ENCODE measurements around the gene ADAMTS4. TPM values are rescaled to one million over a fixed set of nuclear protein-coding genes. Genes with fewer than 3 reads are reported as not detected.
A peak's percentile ranks its signal among the peaks of the same experiment; 100 is the strongest.

ADAMTS4 gene
- polyA plus RNA-seq, 2 donors: 0.82 to 1.1 TPM

DNA sequence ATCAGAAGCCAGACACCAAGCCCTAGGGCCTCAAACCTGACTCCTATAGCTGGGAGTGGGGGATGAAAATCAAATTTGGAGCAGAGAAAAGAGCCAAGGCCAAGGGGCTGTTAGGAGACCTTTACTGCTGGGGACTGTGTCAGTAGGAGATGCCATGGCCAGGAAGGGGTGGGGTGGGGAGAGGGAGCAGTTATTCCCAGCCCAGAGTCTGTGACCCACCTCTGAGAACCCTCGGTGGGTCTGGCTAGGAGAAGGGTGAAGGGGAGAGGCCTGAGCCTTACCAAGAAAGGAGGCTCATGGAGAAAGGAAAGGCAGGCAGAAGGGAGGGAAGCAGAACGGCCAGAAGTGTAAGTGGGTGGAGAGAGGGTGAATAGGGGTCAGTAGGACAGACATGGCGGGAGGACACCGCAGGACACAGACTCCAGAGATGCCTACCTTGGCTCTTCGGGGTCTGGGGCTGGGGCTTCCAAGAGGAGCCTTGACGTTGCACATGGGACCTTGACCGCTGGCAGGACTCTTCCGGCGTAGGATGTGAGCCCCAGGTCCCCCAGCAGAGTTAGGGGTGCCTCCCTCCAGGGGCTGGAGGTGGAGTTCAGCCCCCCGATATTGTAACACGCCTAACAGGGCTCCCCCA is 1.2 kb downstream of the ADAMTS4 start:
- Histone ChIP-seq H3K36me3 (ENCODE audit: control insufficient read depth in 2 of 2, insufficient read depth in 2 of 2, low read length in 1 of 2) (peaks cover 0 to 5% of the 10 kb centered on the region in 2 donors), H3K4me1 (ENCODE audit: control insufficient read depth in 2 of 2, insufficient read depth in 2 of 2, low read length in 1 of 2) (peaks cover 5 to 25% of the 10 kb centered on the region in 2 donors), H3K27ac (ENCODE audit: low read depth in 2 of 2, low read length in 1 of 2) (peak overlapping the region; percentile 71 to 100), H3K27me3 (ENCODE audit: control insufficient read depth in 1 of 2, insufficient read depth in 2 of 2, low read length in 2 of 2) (no peaks in the 10 kb centered on the region), H3K9me3 (ENCODE audit: control insufficient read depth in 2 of 2, insufficient read depth in 1 of 2, low read depth in 1 of 2, low read length in 1 of 2) (no peaks in the 10 kb centered on the region), H3K4me3 (ENCODE audit: low read depth in 1 of 2, low read length in 2 of 2) (peak overlapping the region; percentile 9 to 30)
- 56 to 74% methylated on average over 11 of the region's 11 CpGs for WGBS, 2 donors

GRCh38 chr1:161196521-161197451 is 2.1 kb downstream of the ADAMTS4 start:
- Histone ChIP-seq H3K27me3 (ENCODE audit: control insufficient read depth in 1 of 2, insufficient read depth in 2 of 2, low read length in 2 of 2) (no peaks in the 10 kb centered on the region), H3K9me3 (ENCODE audit: control insufficient read depth in 2 of 2, insufficient read depth in 1 of 2, low read depth in 1 of 2, low read length in 1 of 2) (no peaks in the 10 kb centered on the region), H3K27ac (ENCODE audit: low read depth in 2 of 2, low read length in 1 of 2) (peak overlapping the region; percentile 9 to 56), H3K4me1 (ENCODE audit: control insufficient read depth in 2 of 2, insufficient read depth in 2 of 2, low read length in 1 of 2) (peaks cover 5 to 25% of the 10 kb centered on the region in 2 donors), H3K4me3 (ENCODE audit: low read depth in 1 of 2, low read length in 2 of 2) (no peak overlapping the region), H3K36me3 (ENCODE audit: control insufficient read depth in 2 of 2, insufficient read depth in 2 of 2, low read length in 1 of 2) (peaks cover 0 to 5% of the 10 kb centered on the region in 2 donors)
- 66 to 71% methylated on average over 27 of the region's 27 CpGs for WGBS, 2 donors

GRCh38 chr1:161196111-161196510 is 2.7 kb downstream of the ADAMTS4 start:
- Histone ChIP-seq H3K4me3 (ENCODE audit: low read depth in 1 of 2, low read length in 2 of 2) (no peak overlapping the region), H3K36me3 (ENCODE audit: control insufficient read depth in 2 of 2, insufficient read depth in 2 of 2, low read length in 1 of 2) (peaks cover 0 to 5% of the 10 kb centered on the region in 2 donors), H3K9me3 (ENCODE audit: control insufficient read depth in 2 of 2, insufficient read depth in 1 of 2, low read depth in 1 of 2, low read length in 1 of 2) (no peaks in the 10 kb centered on the region), H3K27me3 (ENCODE audit: control insufficient read depth in 1 of 2, insufficient read depth in 2 of 2, low read length in 2 of 2) (no peaks in the 10 kb centered on the region), H3K4me1 (ENCODE audit: control insufficient read depth in 2 of 2, insufficient read depth in 2 of 2, low read length in 1 of 2) (peaks cover 4 to 24% of the 10 kb centered on the region in 2 donors), H3K27ac (ENCODE audit: low read depth in 2 of 2, low read length in 1 of 2) (no peak overlapping the region)
- WGBS, 2 donors: 89 to 93% methylated on average over 7 of the region's 7 CpGs

- 72 to 85% methylated on average over 4 of the region's 4 CpGs for WGBS, 2 donors
- peaks cover 0 to 5% of the 10 kb centered on the region in 2 donors for H3K36me3 ChIP-seq (ENCODE audit: control insufficient read depth in 2 of 2, insufficient read depth in 2 of 2, low read length in 1 of 2)
- H3K4me3 ChIP-seq (ENCODE audit: low read depth in 1 of 2, low read length in 2 of 2): no peak overlapping the region
- H3K9me3 ChIP-seq (ENCODE audit: control insufficient read depth in 2 of 2, insufficient read depth in 1 of 2, low read depth in 1 of 2, low read length in 1 of 2): no peaks in the 10 kb centered on the region
- no peak overlapping the region for H3K27ac ChIP-seq (ENCODE audit: low read depth in 2 of 2, low read length in 1 of 2)
- peaks cover 3 to 15% of the 10 kb centered on the region in 2 donors for H3K4me1 ChIP-seq (ENCODE audit: control insufficient read depth in 2 of 2, insufficient read depth in 2 of 2, low read length in 1 of 2)
- no peaks in the 10 kb centered on the region for H3K27me3 ChIP-seq (ENCODE audit: control insufficient read depth in 1 of 2, insufficient read depth in 2 of 2, low read length in 2 of 2)
Measured at GRCh38 chr1:161195171-161195570, 3.7 kb downstream of the ADAMTS4 start.

DNA sequence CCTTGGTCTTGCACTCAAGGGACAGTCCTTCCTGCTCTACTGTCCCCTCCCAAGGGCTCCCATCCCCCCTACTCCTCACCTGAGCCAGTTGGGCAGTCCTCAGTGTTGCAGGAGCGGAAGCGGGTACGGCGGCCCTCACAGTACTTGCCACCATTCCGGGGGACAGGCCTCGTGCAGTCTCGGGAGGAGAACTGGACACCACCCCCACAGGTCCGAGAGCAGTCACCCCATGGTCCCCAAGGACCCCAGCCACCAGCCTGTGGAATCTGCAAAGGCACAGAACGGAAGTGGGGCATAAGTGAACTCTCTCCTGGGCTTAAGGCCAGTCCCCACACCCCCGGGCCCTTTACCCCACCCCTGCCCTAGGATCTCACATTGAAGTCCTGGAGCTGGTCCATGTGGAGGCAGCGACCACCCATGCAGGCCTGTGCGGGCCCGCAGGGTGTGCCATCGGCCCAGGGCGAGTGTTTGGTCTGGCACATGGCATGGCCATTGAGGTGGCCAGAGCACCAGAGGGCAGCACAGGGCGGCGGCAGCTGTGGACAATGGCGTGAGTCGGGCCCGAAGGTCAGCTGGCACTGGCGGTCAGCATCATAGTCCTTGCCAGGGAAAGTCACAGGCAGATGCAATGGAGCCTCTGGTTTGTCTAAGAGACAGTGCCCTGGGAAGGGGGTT is 5.2 kb downstream of the ADAMTS4 start:
- no peak overlapping the region for H3K4me3 ChIP-seq (ENCODE audit: low read depth in 1 of 2, low read length in 2 of 2)
- H3K4me1 ChIP-seq (ENCODE audit: control insufficient read depth in 2 of 2, insufficient read depth in 2 of 2, low read length in 1 of 2): peaks cover 3 to 13% of the 10 kb centered on the region in 2 donors

GRCh38 chr1:161192476-161193465 is 6.1 kb downstream of the ADAMTS4 start:
- 52 to 60% methylated on average over 15 of the region's 15 CpGs for WGBS, 2 donors

More for the DNA sequence above, 5.2 kb downstream of the ADAMTS4 start:
- Histone ChIP-seq H3K36me3 (ENCODE audit: control insufficient read depth in 2 of 2, insufficient read depth in 2 of 2, low read length in 1 of 2) (peaks cover 0 to 5% of the 10 kb centered on the region in 2 donors), H3K9me3 (ENCODE audit: control insufficient read depth in 2 of 2, insufficient read depth in 1 of 2, low read depth in 1 of 2, low read length in 1 of 2) (no peaks in the 10 kb centered on the region), H3K27ac (ENCODE audit: low read depth in 2 of 2, low read length in 1 of 2) (no peak overlapping the region), H3K27me3 (ENCODE audit: control insufficient read depth in 1 of 2, insufficient read depth in 2 of 2, low read length in 2 of 2) (no peaks in the 10 kb centered on the region)
- 72 to 76% methylated on average over 21 of the region's 21 CpGs for WGBS, 2 donors

DNA sequence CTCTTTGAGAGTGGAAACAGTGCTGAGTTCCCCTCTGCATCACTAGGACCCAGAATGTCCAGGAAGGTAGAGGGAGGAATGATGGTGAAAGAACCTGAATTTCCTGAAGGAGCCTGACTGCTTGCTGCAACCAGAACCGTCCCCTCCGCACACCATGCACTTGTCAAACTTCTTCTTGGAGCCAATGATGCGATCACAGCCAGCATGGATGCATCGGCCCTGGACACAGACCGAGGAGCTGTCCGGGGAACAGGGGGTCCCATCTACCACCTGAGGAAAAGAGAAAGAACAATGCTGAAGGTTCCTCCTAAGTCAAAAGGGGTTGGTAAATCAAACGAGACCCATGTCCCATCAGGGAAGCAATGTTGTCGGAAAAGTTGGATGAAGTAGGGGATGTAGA is 6.9 kb downstream of the ADAMTS4 start:
- 69 to 76% methylated on average over 8 of the region's 8 CpGs for WGBS, 2 donors
- no peaks in the 10 kb centered on the region for H3K9me3 ChIP-seq (ENCODE audit: control insufficient read depth in 2 of 2, insufficient read depth in 1 of 2, low read depth in 1 of 2, low read length in 1 of 2)
- H3K4me3 ChIP-seq (ENCODE audit: low read depth in 1 of 2, low read length in 2 of 2): no peak overlapping the region
- H3K4me1 ChIP-seq (ENCODE audit: control insufficient read depth in 2 of 2, insufficient read depth in 2 of 2, low read length in 1 of 2): peaks cover 3% of the 10 kb centered on the region in 2 donors
- H3K27ac ChIP-seq (ENCODE audit: low read depth in 2 of 2, low read length in 1 of 2): no peak overlapping the region
- peaks cover 0 to 5% of the 10 kb centered on the region in 2 donors for H3K36me3 ChIP-seq (ENCODE audit: control insufficient read depth in 2 of 2, insufficient read depth in 2 of 2, low read length in 1 of 2)
- no peaks in the 10 kb centered on the region for H3K27me3 ChIP-seq (ENCODE audit: control insufficient read depth in 1 of 2, insufficient read depth in 2 of 2, low read length in 2 of 2)

More at GRCh38 chr1:161192476-161193465, 6.1 kb downstream of the ADAMTS4 start:
- Histone ChIP-seq H3K27me3 (ENCODE audit: control insufficient read depth in 1 of 2, insufficient read depth in 2 of 2, low read length in 2 of 2) (no peaks in the 10 kb centered on the region), H3K4me1 (ENCODE audit: control insufficient read depth in 2 of 2, insufficient read depth in 2 of 2, low read length in 1 of 2) (peaks cover 3% of the 10 kb centered on the region in 2 donors), H3K4me3 (ENCODE audit: low read depth in 1 of 2, low read length in 2 of 2) (no peak overlapping the region), H3K36me3 (ENCODE audit: control insufficient read depth in 2 of 2, insufficient read depth in 2 of 2, low read length in 1 of 2) (peaks cover 0 to 5% of the 10 kb centered on the region in 2 donors), H3K9me3 (ENCODE audit: control insufficient read depth in 2 of 2, insufficient read depth in 1 of 2, low read depth in 1 of 2, low read length in 1 of 2) (no peaks in the 10 kb centered on the region), H3K27ac (ENCODE audit: low read depth in 2 of 2, low read length in 1 of 2) (no peak overlapping the region)

- H3K36me3 ChIP-seq (ENCODE audit: control insufficient read depth in 2 of 2, insufficient read depth in 2 of 2, low read length in 1 of 2): peaks cover 0 to 5% of the 10 kb centered on the region in 2 donors
- 69 to 77% methylated on average over 22 of the region's 22 CpGs for WGBS, 2 donors
- H3K27me3 ChIP-seq (ENCODE audit: control insufficient read depth in 1 of 2, insufficient read depth in 2 of 2, low read length in 2 of 2): no peaks in the 10 kb centered on the region
- no peak overlapping the region for H3K27ac ChIP-seq (ENCODE audit: low read depth in 2 of 2, low read length in 1 of 2)
- H3K4me3 ChIP-seq (ENCODE audit: low read depth in 1 of 2, low read length in 2 of 2): no peak overlapping the region
- H3K9me3 ChIP-seq (ENCODE audit: control insufficient read depth in 2 of 2, insufficient read depth in 1 of 2, low read depth in 1 of 2, low read length in 1 of 2): no peaks in the 10 kb centered on the region
- H3K4me1 ChIP-seq (ENCODE audit: control insufficient read depth in 2 of 2, insufficient read depth in 2 of 2, low read length in 1 of 2): peaks cover 3% of the 10 kb centered on the region in 2 donors
Measured at GRCh38 chr1:161190962-161191521, 7.8 kb downstream of the ADAMTS4 start.
